Osteoblast (primary cell): Measurements from ENCODE around the gene RICTOR. TPM values are rescaled to one million over a fixed set of nuclear protein-coding genes. Genes with fewer than 3 reads are reported as not detected.
"Not testable (repeated sequence)": the region's sequence is repeated elsewhere in the genome, so short reads cannot be mapped to it uniquely, and the experiment has no call there.

ENCODE experiments used
- DNase-seq: peaks from one replicate; pipeline ENCODE4 v3.0.0; 2011; ENCODE audit warnings: low spot score, mixed read lengths; ENCODE audit not compliant: insufficient read length; ENCODE audit errors: missing footprints
- H2AFZ ChIP-seq: 2 replicates; pipeline ENCODE4 v1.6.0; 2011; ENCODE audit warnings: mild to moderate bottlenecking, low read length
- H3K27ac ChIP-seq: 2 replicates; pipeline ENCODE4 v1.5.1; 2011; ENCODE audit warnings: mild to moderate bottlenecking, low read depth, low read length, moderate library complexity
- H3K27me3 ChIP-seq: 2 replicates; pipeline ENCODE4 v1.6.0; 2012; ENCODE audit warnings: mild to moderate bottlenecking, control low read depth, inconsistent platforms, low read length, moderate library complexity; ENCODE audit not compliant: insufficient read depth
- H3K36me3 ChIP-seq: 2 replicates; pipeline ENCODE4 v1.5.1; 2011; ENCODE audit warnings: mild to moderate bottlenecking, low read length, control low read depth, moderate library complexity; ENCODE audit not compliant: insufficient read depth
- H3K4me1 ChIP-seq: 2 replicates; pipeline ENCODE4 v1.5.1; 2011; ENCODE audit warnings: mild to moderate bottlenecking, low read length, control low read depth, moderate library complexity; ENCODE audit not compliant: insufficient read depth
- H3K4me2 ChIP-seq: 2 replicates; pipeline ENCODE4 v1.6.0; 2011; ENCODE audit warnings: mild to moderate bottlenecking, low read length; ENCODE audit not compliant: insufficient read depth
- H3K4me3 ChIP-seq: fragments of 200-600 bp; sonication (generic); 3 replicates; pipeline ENCODE4 v1.5.1; 2012; ENCODE audit warnings: mild to moderate bottlenecking, low read length, inconsistent platforms; ENCODE audit not compliant: insufficient read depth
- H3K79me2 ChIP-seq: 2 replicates; pipeline ENCODE4 v1.6.0; 2012; ENCODE audit warnings: mild to moderate bottlenecking, low read length, control low read depth, inconsistent platforms; ENCODE audit not compliant: insufficient read depth
- H3K9me3 ChIP-seq: 2 replicates; pipeline ENCODE4 v1.5.1; 2011; ENCODE audit warnings: low read depth, low read length, control low read depth
- H4K20me1 ChIP-seq: 2 replicates; pipeline ENCODE4 v1.6.0; 2012; ENCODE audit warnings: mild to moderate bottlenecking, low read length, control low read depth; ENCODE audit not compliant: insufficient read depth
- CTCF ChIP-seq: IDR thresholded peaks from 2 replicates; pipeline ENCODE4 v1.5.1; 2011; ENCODE audit warnings: mild to moderate bottlenecking, low read depth, low read length, moderate library complexity; ENCODE audit errors: extremely low read depth
- total RNA-seq: library from RNA; depleted of rRNA; stranded (reverse); fragments of >200 nt; gene quantifications from 2 replicates; pipeline ENCODE4 v1.2.3, GENCODE V29; 2012

RICTOR gene
- total RNA-seq, 1 donor = 46.7 TPM

DNA sequence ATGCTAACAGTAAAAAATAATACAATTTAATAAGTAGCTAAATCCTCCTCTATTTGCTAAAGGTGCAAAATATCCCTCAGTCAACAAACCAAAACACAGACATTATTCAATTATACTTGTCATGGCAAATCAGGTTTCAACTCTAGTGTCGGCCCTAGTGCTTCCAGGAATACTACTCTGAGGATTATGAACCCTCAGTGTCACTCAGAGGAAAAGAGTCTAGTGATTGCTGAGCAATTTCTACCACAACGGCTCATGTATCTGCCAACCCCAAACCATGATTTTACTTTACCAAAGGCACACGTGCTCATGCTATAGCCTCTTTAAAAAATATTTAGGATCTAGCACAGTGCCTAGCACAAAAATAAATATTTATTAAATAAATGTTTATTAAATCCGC is 21.0 kb downstream of the RICTOR start:
- Histone ChIP-seq H3K79me2 (peaks cover 82% of the 10 kb centered on the region), H3K4me2 (no peak overlapping the region), H3K4me1 (no peaks in the 10 kb centered on the region), H3K4me3 (no peak overlapping the region), H3K27me3 (no peaks in the 10 kb centered on the region), H4K20me1 (peaks cover 10% of the 10 kb centered on the region), H3K27ac (no peak overlapping the region), H2AFZ (no peak overlapping the region), H3K36me3 (peaks cover 3% of the 10 kb centered on the region), H3K9me3 (no peaks in the 10 kb centered on the region)
- no peak for TF ChIP-seq CTCF
- no peak for DNase-seq

DNA sequence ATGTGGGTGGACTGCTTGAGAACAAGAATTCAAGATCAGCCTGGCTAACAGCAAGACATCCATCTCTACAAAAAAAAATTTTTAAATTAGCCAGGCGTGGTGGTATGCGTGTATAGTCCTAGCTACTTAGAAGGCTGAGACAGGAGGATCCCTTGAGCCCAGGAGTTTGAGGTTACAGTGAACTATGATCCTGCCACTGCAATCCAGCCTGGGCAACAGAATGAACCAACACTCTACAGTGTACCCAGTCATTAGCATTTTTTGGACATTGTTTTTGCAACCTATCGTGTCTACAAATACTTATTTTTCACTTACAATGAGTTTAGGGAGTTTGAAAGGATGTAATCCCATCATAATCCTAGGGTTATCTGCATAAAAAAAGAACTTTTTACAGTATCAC is 22.1 kb downstream of the RICTOR start:
- H3K27me3 ChIP-seq = no peaks in the 10 kb centered on the region
- H3K9me3 ChIP-seq = no peaks in the 10 kb centered on the region
- H4K20me1 ChIP-seq = peaks cover 14% of the 10 kb centered on the region
- TF ChIP-seq CTCF = no peak
- H2AFZ ChIP-seq = no peak overlapping the region
- peaks cover 3% of the 10 kb centered on the region for H3K36me3 ChIP-seq
- no peak overlapping the region for H3K4me3 ChIP-seq
- H3K79me2 ChIP-seq = peaks cover 86% of the 10 kb centered on the region
- DNase-seq = no peak
- H3K27ac ChIP-seq = no peak overlapping the region
- no peaks in the 10 kb centered on the region for H3K4me1 ChIP-seq
- H3K4me2 ChIP-seq = no peak overlapping the region

DNA sequence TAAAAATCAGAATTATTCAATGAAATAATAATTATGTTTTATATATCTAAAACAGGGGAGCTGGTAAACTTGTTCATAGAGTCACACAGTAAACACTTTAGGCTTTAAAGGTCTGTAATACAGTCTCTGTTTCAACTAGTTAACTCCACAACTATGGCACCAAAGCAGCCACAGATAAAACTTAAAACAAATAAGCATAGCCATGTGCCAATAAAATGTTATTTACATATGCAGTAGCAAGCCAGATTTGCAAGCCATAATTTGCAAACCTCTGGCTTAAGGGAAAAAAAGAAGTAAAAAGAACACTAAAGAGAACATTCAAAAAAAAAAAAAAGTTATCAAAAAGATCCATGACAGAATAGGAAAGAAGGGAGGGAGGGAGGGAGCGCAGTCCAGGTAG is 24.9 kb downstream of the RICTOR start:
- no peak for DNase-seq

DNA sequence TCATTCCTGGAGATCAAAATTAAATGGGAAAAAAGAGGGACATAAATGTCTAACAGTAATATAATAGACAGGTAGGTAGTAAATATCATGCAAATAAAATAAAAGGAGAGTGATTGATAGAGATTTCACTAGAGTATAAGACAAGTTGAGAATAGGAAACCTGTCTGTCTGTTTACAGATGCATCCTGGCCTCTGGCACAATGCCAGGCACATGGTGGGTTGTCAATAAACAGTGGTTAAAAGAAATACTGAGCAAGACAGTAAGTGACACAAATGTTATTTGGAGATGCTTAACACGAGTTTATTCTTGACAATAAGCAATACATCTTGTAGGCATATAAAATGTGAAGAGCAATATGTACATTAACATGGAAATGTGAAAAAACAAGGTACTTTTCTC is 33.3 kb downstream of the RICTOR start:
- H2AFZ ChIP-seq = no peak overlapping the region
- no peaks in the 10 kb centered on the region for H3K27me3 ChIP-seq
- peaks cover 10% of the 10 kb centered on the region for H4K20me1 ChIP-seq
- TF ChIP-seq CTCF = no peak
- no peaks in the 10 kb centered on the region for H3K4me1 ChIP-seq
- H3K27ac ChIP-seq = no peak overlapping the region
- H3K36me3 ChIP-seq = no peaks in the 10 kb centered on the region
- H3K79me2 ChIP-seq = peaks cover 49% of the 10 kb centered on the region
- H3K4me2 ChIP-seq = no peak overlapping the region
- no peak for DNase-seq
- no peaks in the 10 kb centered on the region for H3K9me3 ChIP-seq
- no peak overlapping the region for H3K4me3 ChIP-seq

More for the DNA sequence above, 24.9 kb downstream of the RICTOR start:
- H3K27me3 ChIP-seq = no peaks in the 10 kb centered on the region
- H3K9me3 ChIP-seq = no peaks in the 10 kb centered on the region
- peaks cover 79% of the 10 kb centered on the region for H3K79me2 ChIP-seq
- no peak overlapping the region for H3K4me3 ChIP-seq
- no peak for TF ChIP-seq CTCF
- H4K20me1 ChIP-seq = peaks cover 10% of the 10 kb centered on the region
- H3K36me3 ChIP-seq = no peaks in the 10 kb centered on the region
- H3K4me2 ChIP-seq = no peak overlapping the region
- H3K4me1 ChIP-seq = no peaks in the 10 kb centered on the region
- H2AFZ ChIP-seq = no peak overlapping the region
- no peak overlapping the region for H3K27ac ChIP-seq

DNA sequence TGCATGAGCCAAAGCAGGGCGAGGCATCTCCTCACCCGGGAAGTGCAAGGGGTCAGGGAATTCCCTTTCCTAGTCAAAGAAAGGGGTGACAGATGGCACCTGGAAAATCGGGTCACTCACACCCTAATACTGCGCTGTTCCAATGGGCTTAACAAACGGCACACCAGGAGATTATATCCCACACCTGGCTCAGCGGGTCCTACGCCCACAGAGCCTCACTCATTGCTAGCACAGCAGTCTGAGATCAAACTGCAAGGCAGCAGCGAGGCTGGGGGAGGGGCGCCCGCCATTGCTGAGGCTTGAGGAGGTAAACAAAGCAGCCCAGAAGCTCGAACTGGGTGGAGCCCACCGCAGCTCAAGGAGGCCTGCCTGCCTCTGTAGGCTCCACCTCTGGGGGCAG is 39.7 kb downstream of the RICTOR start:
- H3K9me3 ChIP-seq, H3K4me3 ChIP-seq, H3K4me1 ChIP-seq, H2AFZ ChIP-seq, H3K27ac ChIP-seq, DNase-seq, H3K27me3 ChIP-seq, H4K20me1 ChIP-seq, H3K4me2 ChIP-seq, H3K36me3 ChIP-seq: not testable (repeated sequence)
- peaks cover 41% of the 10 kb centered on the region for H3K79me2 ChIP-seq
